HepG2 (cell line): ENCODE results near the gene MAGIX. TPM values are rescaled to one million over a fixed set of nuclear protein-coding genes. Genes with fewer than 3 reads are reported as not detected.

Experiments
- ADNP ChIP-seq: sonication (generic); formaldehyde crosslinking; IDR thresholded peaks from 2 replicates; pipeline ENCODE4 v1.4.0; 2020; ENCODE audit warnings: missing genetic modification reagents
- BHLHE40 ChIP-seq: IDR thresholded peaks from 2 replicates; pipeline ENCODE4 v1.6.1; 2011; ENCODE audit warnings: low read length, improper control_type of control experiment
- ELF4 ChIP-seq: sonication (generic); formaldehyde crosslinking; IDR thresholded peaks from 2 replicates; pipeline ENCODE4 v1.5.0; 2020; ENCODE audit warnings: missing genetic modification reagents, mild to moderate bottlenecking, moderate library complexity, borderline replicate concordance
- EP300 ChIP-seq, 3 experiments: sonication (generic) in 1 of 3; formaldehyde crosslinking in 1 of 3; IDR thresholded peaks; 2 replicates each; pipeline versions ENCODE4 v1.5.1 to v1.6.1; 2011 to 2020; ENCODE audit warnings: low read depth in 2 of 3, low read length in 2 of 3, borderline replicate concordance in 1 of 3, improper control_type of control experiment in 1 of 3, mild to moderate bottlenecking in 1 of 3, missing genetic modification reagents in 1 of 3, moderate library complexity in 1 of 3
- FOXA3 ChIP-seq: IDR thresholded peaks from 2 replicates; pipeline ENCODE4 v1.6.1; 2016; ENCODE audit warnings: missing genetic modification reagents, missing compliant biosample characterization
- MEIS2 ChIP-seq: sonication (generic); formaldehyde crosslinking; IDR thresholded peaks from 2 replicates; pipeline ENCODE4 v1.9.0; 2021; ENCODE audit warnings: mild to moderate bottlenecking, missing genetic modification reagents
- NFIC ChIP-seq: IDR thresholded peaks from 2 replicates; pipeline ENCODE4 v1.6.1; 2012; ENCODE audit warnings: mild to moderate bottlenecking, low read length, inconsistent platforms
- POLR2AphosphoS5 ChIP-seq: IDR thresholded peaks from 2 replicates; pipeline ENCODE4 v1.6.1; 2012; ENCODE audit warnings: low read depth, low read length
- RFXAP ChIP-seq: sonication (generic); formaldehyde crosslinking; IDR thresholded peaks from 2 replicates; pipeline ENCODE4 v1.4.0; 2020; ENCODE audit warnings: missing genetic modification reagents, borderline replicate concordance
- SALL1 ChIP-seq: sonication (generic); formaldehyde crosslinking; IDR thresholded peaks from 2 replicates; pipeline ENCODE4 v1.8.0; 2022; ENCODE audit warnings: mild to moderate bottlenecking, missing genetic modification reagents
- SNAPC4 ChIP-seq: sonication (generic); formaldehyde crosslinking; IDR thresholded peaks from 2 replicates; pipeline ENCODE4 v1.4.0; 2020; ENCODE audit warnings: mild to moderate bottlenecking, missing genetic modification reagents
- ZFP91 ChIP-seq: sonication (generic); formaldehyde crosslinking; IDR thresholded peaks from 2 replicates; pipeline ENCODE4 v1.9.0; 2022; ENCODE audit warnings: missing genetic modification reagents, mild to moderate bottlenecking, borderline replicate concordance
- ZNF18 ChIP-seq: sonication (generic); formaldehyde crosslinking; IDR thresholded peaks from 2 replicates; pipeline ENCODE4 v1.8.0; 2022; ENCODE audit warnings: mild to moderate bottlenecking, missing genetic modification reagents; ENCODE audit not compliant: insufficient replicate concordance
- ZNF512B ChIP-seq: sonication (generic); formaldehyde crosslinking; IDR thresholded peaks from 2 replicates; pipeline ENCODE4 v1.5.1; 2020; ENCODE audit warnings: missing genetic modification reagents, mild to moderate bottlenecking, borderline replicate concordance
- ZNF576 ChIP-seq: sonication (generic); formaldehyde crosslinking; IDR thresholded peaks from 2 replicates; pipeline ENCODE4 v1.4.0; 2020; ENCODE audit warnings: mild to moderate bottlenecking, missing genetic modification reagents
- polyA plus RNA-seq, 8 experiments: library from polyadenylated mRNA; depleted of rRNA in 3 of 8; stranded (reverse) in 7 of 8; unstranded in 1 of 8; fragments of >200 nt; fragmentation: Illumina TruSeq in 4 of 8; extraction: Trizol in 4 of 8; gene quantifications; 2 replicates each; pipeline versions ENCODE4 v1.2.1 to v1.2.3, GENCODE V29; 2011 to 2016; ENCODE audit warnings: low read depth in 4 of 8, missing spikeins in 1 of 8, mixed read lengths in 1 of 8; ENCODE audit not compliant: insufficient read depth in 1 of 8
- total RNA-seq, 5 experiments: library from RNA; depleted of rRNA; stranded (reverse); fragments of >200 nt; fragmentation: Illumina TruSeq; extraction: Trizol; gene quantifications; 2 replicates each; pipeline ENCODE4 v1.2.3, GENCODE V29; 2016; ENCODE audit warnings: low read depth in 1 of 5

The MAGIX gene
- total and polyA plus RNA-seq, 2 of the 13 experiments (the other 11 are each of a cell fraction or from before 2014, with no cell fraction given) = 0.63 to 1.2 TPM

GRCh38 chrX:49186125-49187027, 23.8 kb downstream of the MAGIX start, which contains the start of gene PRICKLE3 (continued):
- TF ChIP-seq SNAPC4 (CRISPR knock-in tag) (no peak), RFXAP (no peak), MEIS2 (CRISPR knock-in tag) (no peak), ZFP91 (CRISPR knock-in tag) (peak; percentile 54; the same call in 1 of the 2 replicates), ELF4 (CRISPR knock-in tag) (no peak), POLR2AphosphoS5 (peak; percentile 50), NFIC (no peak), ZNF512B (CRISPR knock-in tag) (no peak), ZNF576 (no peak), ZNF18 (CRISPR knock-in tag) (no peak), FOXA3 (CRISPR knock-in tag) (peak; percentile 40; the same call in 1 of the 2 replicates), SALL1 (CRISPR knock-in tag) (peak; percentile 63), EP300 (IDR thresholded peaks at IDR 0.05; ENCODE audit: low read depth in 2 of 2, low read length in 2 of 2) (no peak), EP300 (CRISPR knock-in tag; IDR thresholded peaks at IDR 0.05; ENCODE audit: borderline replicate concordance) (no peak), BHLHE40 (0 out of 2 replicates have a peak, but pooled peaks have one; percentile 10), ADNP (CRISPR knock-in tag) (no peak)
